ENCODE measurements around the gene COX8A.
A peak's percentile ranks its signal among the peaks of the same experiment; 100 is the strongest.

COX8A gene

DNA sequence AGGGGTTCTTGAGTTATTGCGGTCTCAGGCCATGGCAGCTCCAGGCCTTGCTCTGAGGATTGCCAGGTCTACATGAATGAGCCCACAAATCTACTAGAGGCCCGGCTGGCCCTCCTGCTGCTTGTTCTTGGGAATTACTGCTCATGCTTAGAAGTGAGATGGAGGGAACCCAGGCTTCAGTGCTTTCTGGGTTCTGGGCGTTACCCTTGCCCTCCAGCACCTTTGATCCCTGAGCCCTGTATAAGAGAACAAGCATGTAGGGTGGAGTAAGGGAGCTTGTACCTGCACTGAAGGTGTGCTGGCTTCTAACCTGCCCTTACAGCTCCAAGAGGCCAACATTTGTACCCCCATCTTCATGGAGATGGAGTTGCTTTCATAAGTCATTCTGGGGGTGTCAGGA is 31.6 kb upstream of the COX8A start:
- DNase-seq (ENCODE audit: low read depth, low spot score): no peak
- TF ChIP-seq CTCF (IDR thresholded peaks at IDR 0.05; ENCODE audit: insufficient read depth, low read length, missing control alignments): no peak
- CTCF ChIA-PET: interaction anchor here (0.6 to 12.8 kb wide), 7 partner anchors 9 to 205 kb away, joined by 3 to 639 read pairs (median 4); partner anchors contain the start of gene MARK2
- no peak overlapping the region for H3K4me3 ChIP-seq (ENCODE audit: low read depth, low read length)
- POLR2A ChIA-PET: no interaction called here

DNA sequence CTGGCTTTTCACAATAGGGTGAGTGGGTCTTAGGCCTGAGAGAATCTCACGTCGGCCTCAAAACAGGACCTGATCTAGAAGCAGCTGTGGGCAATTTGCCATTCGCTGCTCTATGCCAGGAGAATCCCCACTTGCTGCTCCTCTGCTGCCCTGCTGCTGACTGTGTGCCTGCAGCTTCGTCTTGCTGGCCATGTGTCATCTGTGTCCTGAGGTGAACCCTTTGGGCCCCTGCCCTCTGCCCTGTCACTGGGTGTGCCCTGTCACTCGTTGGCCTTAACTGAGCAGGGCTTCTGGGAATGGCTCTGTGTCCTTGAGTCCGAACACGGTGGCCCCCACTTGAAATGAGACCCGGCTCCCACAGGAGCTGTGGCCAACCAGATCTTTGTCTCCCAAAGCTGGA is 29.4 kb upstream of the COX8A start:
- CTCF ChIA-PET: interaction anchor here (0.8 to 12.8 kb wide), 29 partner anchors 10 to 272 kb away, joined by 3 to 639 read pairs (median 5); partner anchors contain the start of genes MARK2 and ZFTA
- POLR2A ChIA-PET: no interaction called here
- no peak for TF ChIP-seq CTCF (IDR thresholded peaks at IDR 0.05; ENCODE audit: insufficient read depth, low read length, missing control alignments)
- H3K4me3 ChIP-seq (ENCODE audit: low read depth, low read length): no peak overlapping the region
- DNase-seq (ENCODE audit: low read depth, low spot score): no peak

- DNase-seq (ENCODE audit: low read depth, low spot score): peak; percentile 24
- POLR2A ChIA-PET: interaction anchor here (1.1 kb wide), 1 partner anchor 177 kb away, joined by 3 read pairs; no protein-coding TSS in a partner anchor
- TF ChIP-seq CTCF (IDR thresholded peaks at IDR 0.05; ENCODE audit: insufficient read depth, low read length, missing control alignments): peak; percentile 70
- CTCF ChIA-PET: interaction anchor here (0.7 to 12.8 kb wide), 45 partner anchors 9 to 272 kb away, joined by 3 to 639 read pairs (median 5); partner anchors contain the start of genes MARK2, RCOR2 and ZFTA
- H3K4me3 ChIP-seq (ENCODE audit: low read depth, low read length): no peak overlapping the region
Measured at GRCh38 chr11:63945477-63946163, 28.8 kb upstream of the COX8A start.

- ChIA-PET CTCF (interaction anchor here (0.8 to 12.8 kb wide), 4 partner anchors 9 to 200 kb away, joined by 3 to 639 read pairs (median 9); partner anchors contain the start of gene MARK2), POLR2A (no interaction called here)
- TF ChIP-seq CTCF (IDR thresholded peaks at IDR 0.05; ENCODE audit: insufficient read depth, low read length, missing control alignments): no peak
- H3K4me3 ChIP-seq (ENCODE audit: low read depth, low read length): no peak overlapping the region
- DNase-seq (ENCODE audit: low read depth, low spot score): no peak
Measured at GRCh38 chr11:63951779-63952536, 22.5 kb upstream of the COX8A start.

DNA sequence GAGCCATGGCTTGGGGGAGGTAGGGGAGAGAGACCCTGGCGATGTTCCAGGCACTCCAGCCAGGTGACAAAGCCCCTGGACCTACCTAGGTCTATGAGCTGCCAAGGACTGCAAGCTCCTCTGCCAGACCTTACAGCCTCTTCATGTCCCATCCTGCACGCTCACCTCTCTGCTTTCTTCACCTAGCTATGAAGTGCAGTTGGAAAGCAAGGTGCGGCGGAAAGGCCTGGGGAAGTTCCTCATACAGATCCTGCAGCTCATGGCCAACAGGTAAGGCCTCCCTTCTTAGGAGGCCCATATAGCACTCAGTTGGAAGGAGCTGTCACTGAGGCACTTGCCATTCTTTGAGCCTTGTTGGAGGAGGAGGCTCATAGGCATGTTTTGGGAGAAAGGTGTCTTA is 21.9 kb upstream of the COX8A start:
- ChIA-PET POLR2A (no interaction called here), CTCF (interaction anchor here (0.8 to 12.8 kb wide), 3 partner anchors 9 to 200 kb away, joined by 3 to 639 read pairs (median 13); partner anchors contain the start of gene MARK2)
- no peak for TF ChIP-seq CTCF (IDR thresholded peaks at IDR 0.05; ENCODE audit: insufficient read depth, low read length, missing control alignments)
- DNase-seq (ENCODE audit: low read depth, low spot score): no peak
- H3K4me3 ChIP-seq (ENCODE audit: low read depth, low read length): no peak overlapping the region

GRCh38 chr11:63958008-63958407 is 16.4 kb upstream of the COX8A start:
- no peak for DNase-seq (ENCODE audit: low read depth, low spot score)
- TF ChIP-seq CTCF (IDR thresholded peaks at IDR 0.05; ENCODE audit: insufficient read depth, low read length, missing control alignments): no peak
- no peak overlapping the region for H3K4me3 ChIP-seq (ENCODE audit: low read depth, low read length)
- ChIA-PET CTCF (interaction anchor here (0.8 to 2.2 kb wide), 4 partner anchors 9 to 121 kb away, joined by 3 to 15 read pairs (median 9); partner anchors contain the start of gene MARK2), POLR2A (no interaction called here)

Measured in AG04449 (cell line).